ENCODE measurements around the gene MIPOL1. TPM values are rescaled to one million over a fixed set of nuclear protein-coding genes. Genes with fewer than 3 reads are reported as not detected.

Gene MIPOL1
- total and polyA plus RNA-seq, 2 experiments from 2014 or later = 16.6 to 24.8 TPM

GRCh38 chr14:37551119-37551518, 353.4 kb downstream of the MIPOL1 start:
- no peak overlapping the region for H3K4me3 Mint-ChIP-seq
- no peaks in the 10 kb centered on the region for H4K20me1 ChIP-seq (replicated peaks; ENCODE audit: insufficient read depth)
- no peak overlapping the region for H3K27ac Mint-ChIP-seq

More at GRCh38 chr14:37551119-37551518, 353.4 kb downstream of the MIPOL1 start:
- no peak overlapping the region for H2AFZ ChIP-seq
- no peaks in the 10 kb centered on the region for H3K4me1 ChIP-seq (ENCODE audit: insufficient read depth)
- peaks cover 9% of the 10 kb centered on the region; the same call in 2 of the 3 replicates for H3K36me3 Mint-ChIP-seq (ENCODE audit: low read depth)
- peaks cover 13% of the 10 kb centered on the region for H3K9me3 Mint-ChIP-seq
- H3K79me2 ChIP-seq (replicated peaks; ENCODE audit: insufficient read depth) = no peaks in the 10 kb centered on the region
- DNase-seq (ENCODE audit: low spot score) (no peak), ATAC-seq (no peak)
- no peaks in the 10 kb centered on the region for H3K27me3 Mint-ChIP-seq (ENCODE audit: insufficient read depth, low read depth, poor library complexity)
- H3K4me3 ChIP-seq = no peak overlapping the region
- H3K4me2 ChIP-seq = no peak overlapping the region
- no peaks in the 10 kb centered on the region for H3K36me3 ChIP-seq (ENCODE audit: insufficient read depth)
- TF ChIP-seq REST (IDR thresholded peaks at IDR 0.05; ENCODE audit: unreplicated experiment) = no peak
- no peak for TF ChIP-seq CREB1 (CRISPR knock-in tag; IDR thresholded peaks at IDR 0.05; ENCODE audit: low read depth)
- no peak for TF ChIP-seq ZNF462 (CRISPR knock-in tag; IDR thresholded peaks at IDR 0.05)
- TF ChIP-seq ZNF114 (CRISPR knock-in tag; IDR thresholded peaks at IDR 0.05) = no peak
- TF ChIP-seq CTCF (conservative IDR thresholded peaks at IDR 0.05; ENCODE audit: low read depth in 2 of 2) = no peak
- TF ChIP-seq POLR2AphosphoS5 (IDR thresholded peaks at IDR 0.05; ENCODE audit: low read depth) = no peak
- TF ChIP-seq STAT1 (IDR thresholded peaks at IDR 0.05; ENCODE audit: unreplicated experiment) = no peak
- TF ChIP-seq JUNB (IDR thresholded peaks at IDR 0.05; ENCODE audit: unreplicated experiment) = no peak
- TF ChIP-seq NANOG (IDR thresholded peaks at IDR 0.05; ENCODE audit: borderline replicate concordance) = no peak
- TF ChIP-seq EZH2phosphoT487 (IDR thresholded peaks at IDR 0.05; ENCODE audit: unreplicated experiment) = no peak
- TF ChIP-seq EZH2 (IDR thresholded peaks at IDR 0.05; ENCODE audit: low read depth, unreplicated experiment) = no peak
- no peak for TF ChIP-seq ZNF331 (CRISPR knock-in tag; IDR thresholded peaks at IDR 0.05; ENCODE audit: low read depth)
- TF ChIP-seq ETS1 (IDR thresholded peaks at IDR 0.05) = no peak
- H3K9me2 ChIP-seq (ENCODE audit: insufficient read depth) = no peaks in the 10 kb centered on the region
- no peaks in the 10 kb centered on the region for H3F3A ChIP-seq (replicated peaks; ENCODE audit: low read depth)
- H3K4me1 Mint-ChIP-seq = no peaks in the 10 kb centered on the region
- no peak overlapping the region for H3K27ac ChIP-seq (ENCODE audit: low read depth)
- H3K27me3 ChIP-seq (ENCODE audit: insufficient read depth) = no peaks in the 10 kb centered on the region

Measured in GM23338 (cell line).